Esophagus muscularis mucosa (tissue), 4 donors: ENCODE data around the gene ADAMTSL1. TPM values are rescaled to one million over a fixed set of nuclear protein-coding genes. Genes with fewer than 3 reads are reported as not detected.

Experiments used
- DNase-seq: peaks from one replicate; pipeline ENCODE4 v3.0.0-alpha.2; 2017; ENCODE audit errors: extremely low spot score
- H3K27ac ChIP-seq, 4 donors: fragments of 200-600 bp; sonication (generic); replicated peaks in 1 of 4; 1 replicate in 3 of 4; 2 replicates in 1 of 4; pipeline ENCODE4 v1.5.1; 2016 to 2019; ENCODE audit warnings: mild to moderate bottlenecking in 1 of 4
- H3K27me3 ChIP-seq, 4 donors: fragments of 200-600 bp; sonication (generic); one replicate each; pipeline versions ENCODE4 v1.5.1 to v1.6.0; 2016 to 2019
- H3K36me3 ChIP-seq, 4 donors: fragments of 200-600 bp; sonication (generic); one replicate each; pipeline ENCODE4 v1.5.1; 2016 to 2019
- H3K4me1 ChIP-seq, 4 donors: fragments of 200-600 bp; sonication (generic); one replicate each; pipeline ENCODE4 v1.5.1; 2016 to 2019
- H3K4me3 ChIP-seq, 4 donors: fragments of 200-600 bp; sonication (generic); 1 replicate in 2 of 4; 2 replicates in 2 of 4; pipeline ENCODE4 v1.5.1; 2016 to 2019; ENCODE audit warnings: mild to moderate bottlenecking in 4 of 4, moderate library complexity in 1 of 4
- H3K9me3 ChIP-seq, 4 donors: fragments of 200-600 bp; sonication (generic); 1 replicate in 3 of 4; 2 replicates in 1 of 4; pipeline ENCODE4 v1.5.1; 2016 to 2019
- CTCF ChIP-seq, 3 experiments: fragments of 200-600 bp in 2 of 3; fragments of 450-650 bp in 1 of 3; sonication (generic) in 2 of 3; IDR thresholded peaks; one replicate each; pipeline ENCODE4 v1.5.1; 2017 to 2019; ENCODE audit warnings: antibody characterized with exemption in 3 of 3, mild to moderate bottlenecking in 2 of 3, moderate library complexity in 1 of 3
- EP300 ChIP-seq: sonication (generic); formaldehyde crosslinking; IDR thresholded peaks from one replicate; pipeline ENCODE4 v1.6.1; 2017; ENCODE audit warnings: antibody characterized with exemption
- POLR2A ChIP-seq: fragments of 450-650 bp; IDR thresholded peaks from one replicate; pipeline ENCODE4 v1.6.1; 2017; ENCODE audit warnings: antibody characterized with exemption, moderate library complexity, mild to moderate bottlenecking, low read depth
- POLR2AphosphoS5 ChIP-seq, 2 donors: sonication (generic); formaldehyde crosslinking; IDR thresholded peaks; one replicate each; pipeline ENCODE4 v1.6.1; 2017; ENCODE audit warnings: antibody characterized with exemption in 2 of 2
- WGBS: methylation state at CpG from one replicate; pipeline ENCODE4 v1.1.5; 2018; 5-methylcytosine and 5-hydroxymethylcytosine counted together
- intact Hi-C: fragments of 100-400 bp; cut with DNase I; formaldehyde crosslinking; loops from one replicate; pipeline ENCODE4 v1.15.1; 2023
- total RNA-seq, 4 donors: library from RNA; depleted of rRNA; stranded (reverse); fragments of >200 nt; gene quantifications; one replicate each; pipeline versions ENCODE4 v1.1.0 to v1.2.1, GENCODE V29; 2016

ADAMTSL1 gene
- total RNA-seq, 4 donors from 2014 or later, result 81.7 to 172 (median 145) TPM

GRCh38 chr9:18496256-18497000, 22.5 kb downstream of the ADAMTSL1 start:
- H3K4me3 ChIP-seq, result no peak overlapping the region
- H3K27ac ChIP-seq, result no peak overlapping the region
- H3K27me3 ChIP-seq, result no peaks in the 10 kb centered on the region
- 85% methylated on average over 5 of the region's 5 CpGs for whole genome bisulfite sequencing
- intact Hi-C loops, result no loop called here
- DNase-seq, result no peak
- no peak for TF ChIP-seq POLR2AphosphoS5 (IDR thresholded peaks at IDR 0.05)
- TF ChIP-seq CTCF (IDR thresholded peaks at IDR 0.05), result no peak
- no peak for TF ChIP-seq EP300
- TF ChIP-seq POLR2A, result no peak
- no peaks in the 10 kb centered on the region for H3K36me3 ChIP-seq
- peaks cover 7 to 66% (median 63%) of the 10 kb centered on the region in 4 donors for H3K4me1 ChIP-seq
- no peaks in the 10 kb centered on the region for H3K9me3 ChIP-seq

GRCh38 chr9:18499062-18499461, 25.1 kb downstream of the ADAMTSL1 start:
- Histone ChIP-seq H3K4me1 (peaks cover 7 to 45% (median 38%) of the 10 kb centered on the region in 4 donors), H3K9me3 (no peaks in the 10 kb centered on the region), H3K36me3 (no peaks in the 10 kb centered on the region), H3K27me3 (no peaks in the 10 kb centered on the region), H3K4me3 (no peak overlapping the region), H3K27ac (no peak overlapping the region)
- TF ChIP-seq EP300 (no peak), CTCF (IDR thresholded peaks at IDR 0.05) (no peak), POLR2AphosphoS5 (IDR thresholded peaks at IDR 0.05) (no peak), POLR2A (no peak)
- intact Hi-C loops, result no loop called here
- no peak for DNase-seq
- 92% methylated on average over 3 of the region's 3 CpGs for WGBS

GRCh38 chr9:18499980-18500379, 26.0 kb downstream of the ADAMTSL1 start:
- Histone ChIP-seq H3K4me1 (peaks cover 7 to 45% (median 38%) of the 10 kb centered on the region in 4 donors), H3K27ac (no peak overlapping the region), H3K4me3 (no peak overlapping the region), H3K9me3 (no peaks in the 10 kb centered on the region), H3K27me3 (no peaks in the 10 kb centered on the region), H3K36me3 (no peaks in the 10 kb centered on the region)
- DNase-seq, result no peak
- intact Hi-C loops, result no loop called here
- TF ChIP-seq POLR2AphosphoS5 (IDR thresholded peaks at IDR 0.05) (no peak), EP300 (no peak), POLR2A (no peak), CTCF (IDR thresholded peaks at IDR 0.05) (no peak)
- WGBS, result 8% methylated on average over 1 of the region's 1 CpG

GRCh38 chr9:18500451-18500850, 26.5 kb downstream of the ADAMTSL1 start:
- Histone ChIP-seq H3K4me1 (peaks cover 7 to 45% (median 38%) of the 10 kb centered on the region in 4 donors), H3K36me3 (no peaks in the 10 kb centered on the region), H3K27me3 (no peaks in the 10 kb centered on the region), H3K4me3 (no peak overlapping the region), H3K27ac (no peak overlapping the region), H3K9me3 (no peaks in the 10 kb centered on the region)
- intact Hi-C loops, result no loop called here
- TF ChIP-seq POLR2AphosphoS5 (IDR thresholded peaks at IDR 0.05) (no peak), POLR2A (no peak), EP300 (no peak), CTCF (IDR thresholded peaks at IDR 0.05) (no peak)
- no peak for DNase-seq
- 93% methylated on average over 1 of the region's 1 CpG for WGBS

GRCh38 chr9:18501949-18502348, 28.0 kb downstream of the ADAMTSL1 start:
- no peaks in the 10 kb centered on the region for H3K27me3 ChIP-seq
- no peak for DNase-seq
- TF ChIP-seq CTCF (IDR thresholded peaks at IDR 0.05) (no peak), POLR2AphosphoS5 (IDR thresholded peaks at IDR 0.05) (no peak), POLR2A (no peak), EP300 (no peak)
- H3K36me3 ChIP-seq, result no peaks in the 10 kb centered on the region
- 65% methylated on average over 5 of the region's 5 CpGs for WGBS
- H3K4me3 ChIP-seq, result no peak overlapping the region
- intact Hi-C loops, result no loop called here
- H3K27ac ChIP-seq, result no peak overlapping the region
- peaks cover 7 to 38% (median 33%) of the 10 kb centered on the region in 4 donors for H3K4me1 ChIP-seq
- no peaks in the 10 kb centered on the region for H3K9me3 ChIP-seq
